IMR-90 (cell line): ENCODE results near the gene GMNC. TPM values are rescaled to one million over a fixed set of nuclear protein-coding genes. Genes with fewer than 3 reads are reported as not detected.

ENCODE experiments used
- ATAC-seq: fragments of 200-7000 bp; cut with Tn5 transposase; 2 replicates; pipeline ENCODE4 v1.9.1; 2020; ENCODE audit warnings: low read depth, mild to moderate bottlenecking, moderate library complexity
- BruUV-seq: library from RNA; stranded (reverse); fragments of 400-500 nt; replicated peaks from 2 replicates; lab custom pipeline; 2021; lab: Mats Ljungman, UMichigan
- CTCF ChIA-PET: fragments of 300-600 bp; formaldehyde crosslinking; extraction: SDS; loops from one replicate; lab custom pipeline; 2021; ENCODE audit warnings: antibody characterized with exemption; lab: Yijun Ruan, JAX
- POLR2A ChIA-PET: fragments of 300-600 bp; sonication (Branson Sonifier 250); formaldehyde crosslinking; loops from one replicate; lab custom pipeline; 2022; ENCODE audit warnings: antibody characterized with exemption; ENCODE audit not compliant: unreplicated experiment; lab: Charles Lee
- DNase-seq: peaks from one replicate; pipeline ENCODE4 v3.0.0; 2013
- H2AFZ ChIP-seq: replicated peaks from 2 replicates; pipeline ENCODE3; 2013; ENCODE audit warnings: low read length, mild to moderate bottlenecking; ENCODE audit not compliant: poor library complexity
- H2AK5ac ChIP-seq: 2 replicates; pipeline ENCODE4 v1.6.1; 2013; ENCODE audit warnings: low read depth, low read length, inconsistent platforms
- H2AK9ac ChIP-seq: replicated peaks from 2 replicates; pipeline ENCODE3; 2013; ENCODE audit warnings: mild to moderate bottlenecking, low read depth, low read length, moderate library complexity; ENCODE audit not compliant: poor library complexity
- H2BK120ac ChIP-seq: 2 replicates; pipeline ENCODE4 v1.6.1; 2013; ENCODE audit warnings: low read depth, low read length, inconsistent platforms
- H2BK15ac ChIP-seq: 3 replicates; pipeline ENCODE4 v1.6.1; 2013; ENCODE audit warnings: low read depth, low read length, inconsistent platforms
- H2BK20ac ChIP-seq: 2 replicates; pipeline ENCODE4 v1.6.1; 2013; ENCODE audit warnings: low read depth, mild to moderate bottlenecking, inconsistent platforms, low read length, moderate library complexity
- H2BK5ac ChIP-seq: 2 replicates; pipeline ENCODE4 v1.6.1; 2013; ENCODE audit warnings: mild to moderate bottlenecking, low read depth, low read length, inconsistent platforms; ENCODE audit not compliant: poor library complexity, severe bottlenecking
- H3K14ac ChIP-seq: replicated peaks from 2 replicates; pipeline ENCODE4 v1.6.1; 2013; ENCODE audit warnings: low read depth, low read length, inconsistent platforms
- H3K18ac ChIP-seq: 2 replicates; pipeline ENCODE4 v1.6.1; 2013; ENCODE audit warnings: low read depth, low read length, control low read depth
- H3K23ac ChIP-seq: 2 replicates; pipeline ENCODE4 v1.6.1; 2013; ENCODE audit warnings: low read depth, low read length, inconsistent platforms
- H3K27ac ChIP-seq: 2 replicates; pipeline ENCODE4 v1.5.1; 2013; ENCODE audit warnings: mild to moderate bottlenecking, control low read depth, low read length; ENCODE audit not compliant: insufficient read depth
- H3K27me3 ChIP-seq: 2 replicates; pipeline ENCODE4 v1.6.1; 2013; ENCODE audit warnings: low read length; ENCODE audit not compliant: control insufficient read depth, insufficient read depth
- H3K36me3 ChIP-seq: 2 replicates; pipeline ENCODE4 v1.6.1; 2013; ENCODE audit warnings: low read length, mixed read lengths; ENCODE audit not compliant: control insufficient read depth, insufficient read depth
- H3K4ac ChIP-seq: 2 replicates; pipeline ENCODE4 v1.6.1; 2013; ENCODE audit warnings: low read depth, low read length, inconsistent platforms
- H3K4me1 ChIP-seq: 2 replicates; pipeline ENCODE4 v1.6.1; 2013; ENCODE audit warnings: low read length, mixed read lengths; ENCODE audit not compliant: control insufficient read depth, insufficient read depth
- H3K4me2 ChIP-seq: 2 replicates; pipeline ENCODE4 v1.6.1; 2013; ENCODE audit warnings: low read depth, mild to moderate bottlenecking, control low read depth, low read length, moderate library complexity
- H3K4me3 ChIP-seq: 2 replicates; pipeline ENCODE4 v1.5.1; 2013; ENCODE audit warnings: low read depth, mild to moderate bottlenecking, control low read depth, low read length, moderate library complexity; ENCODE audit not compliant: insufficient read depth
- H3K56ac ChIP-seq: 2 replicates; pipeline ENCODE4 v1.6.1; 2013; ENCODE audit warnings: low read length, inconsistent platforms; ENCODE audit not compliant: insufficient read depth; ENCODE audit errors: extremely low read depth
- H3K79me1 ChIP-seq, 2 experiments: 2 replicates each; pipeline ENCODE4 v1.6.1; 2013; ENCODE audit warnings: low read length in 2 of 2, inconsistent platforms in 1 of 2, low read depth in 1 of 2
- H3K9ac ChIP-seq: 2 replicates; pipeline ENCODE4 v1.6.1; 2013; ENCODE audit warnings: low read depth, low read length, control low read depth
- H3K9me1 ChIP-seq: 2 replicates; pipeline ENCODE4 v1.6.1; 2013; ENCODE audit warnings: low read length, inconsistent platforms; ENCODE audit not compliant: insufficient read depth
- H3K9me3 ChIP-seq: 2 replicates; pipeline ENCODE4 v1.6.1; 2013; ENCODE audit warnings: low read length; ENCODE audit not compliant: control insufficient read depth, insufficient read depth
- H4K20me1 ChIP-seq: 2 replicates; pipeline ENCODE4 v1.6.1; 2013; ENCODE audit warnings: low read length, inconsistent platforms; ENCODE audit not compliant: insufficient read depth
- H4K5ac ChIP-seq: 2 replicates; pipeline ENCODE4 v1.6.1; 2013; ENCODE audit warnings: mild to moderate bottlenecking, low read depth, low read length, control low read depth
- H4K8ac ChIP-seq, 2 experiments: 2 replicates each; pipeline ENCODE4 v1.6.1; 2013; ENCODE audit warnings: low read depth in 2 of 2, low read length in 2 of 2, control low read depth in 1 of 2, inconsistent platforms in 1 of 2
- H4K91ac ChIP-seq: 2 replicates; pipeline ENCODE4 v1.6.1; 2013; ENCODE audit warnings: low read depth, low read length, inconsistent platforms; ENCODE audit not compliant: insufficient read depth
- BHLHE40 ChIP-seq: fragments of 150-350 bp; IDR thresholded peaks from 2 replicates; pipeline ENCODE4 v1.6.1; 2016; ENCODE audit warnings: mild to moderate bottlenecking, low read depth, low read length
- CEBPB ChIP-seq: IDR thresholded peaks from 2 replicates; pipeline ENCODE4 v1.6.1; 2012; ENCODE audit warnings: low read depth, low read length, improper control_type of control experiment
- CHD1 ChIP-seq: IDR thresholded peaks from 2 replicates; pipeline ENCODE4 v1.6.1; 2012; ENCODE audit warnings: low read depth, low read length, improper control_type of control experiment
- CTCF ChIP-seq: conservative IDR thresholded peaks from 2 replicates; pipeline ENCODE4 v1.5.1; 2012; ENCODE audit warnings: mild to moderate bottlenecking, low read depth, low read length, improper control_type of control experiment
- ELK1 ChIP-seq: fragments of 150-350 bp; IDR thresholded peaks from 2 replicates; pipeline ENCODE4 v1.6.1; 2016; ENCODE audit warnings: low read depth, mild to moderate bottlenecking, low read length, moderate library complexity, borderline replicate concordance
- FOS ChIP-seq: fragments of 150-350 bp; IDR thresholded peaks from 2 replicates; pipeline ENCODE4 v1.6.1; 2016; ENCODE audit warnings: low read depth, low read length
- MAFK ChIP-seq: IDR thresholded peaks from 2 replicates; pipeline ENCODE4 v1.6.1; 2012; ENCODE audit warnings: low read depth, low read length, improper control_type of control experiment
- MAZ ChIP-seq: IDR thresholded peaks from 2 replicates; pipeline ENCODE4 v1.6.1; 2012; ENCODE audit warnings: low read depth, mild to moderate bottlenecking, low read length, improper control_type of control experiment, moderate library complexity, borderline replicate concordance
- MXI1 ChIP-seq: IDR thresholded peaks from 2 replicates; pipeline ENCODE4 v1.6.1; 2012; ENCODE audit warnings: low read depth, mild to moderate bottlenecking, low read length, moderate library complexity, borderline replicate concordance
- POLR2A ChIP-seq: IDR thresholded peaks from 2 replicates; pipeline ENCODE4 v1.6.1; 2012; ENCODE audit warnings: mild to moderate bottlenecking, low read depth, low read length
- RCOR1 ChIP-seq: IDR thresholded peaks from 2 replicates; pipeline ENCODE4 v1.6.1; 2012; ENCODE audit warnings: mild to moderate bottlenecking, low read length, improper control_type of control experiment; ENCODE audit not compliant: insufficient replicate concordance
- RFX5 ChIP-seq: IDR thresholded peaks from 2 replicates; pipeline ENCODE4 v1.8.0; 2012; ENCODE audit warnings: low read depth, mild to moderate bottlenecking, low read length, moderate library complexity
- SMC3 ChIP-seq: fragments of 150-350 bp; IDR thresholded peaks from 2 replicates; pipeline ENCODE4 v1.6.1; 2016; ENCODE audit warnings: low read depth, mild to moderate bottlenecking, antibody characterized with exemption, low read length, moderate library complexity
- USF2 ChIP-seq: fragments of 150-350 bp; IDR thresholded peaks from 2 replicates; pipeline ENCODE4 v1.6.1; 2017; ENCODE audit warnings: mild to moderate bottlenecking, antibody characterized with exemption, low read length, low read depth
- WGBS, 2 experiments: methylation state at CpG; one replicate each; pipeline versions ENCODE4 v1.1.5 to v1.1.7; 2013; ENCODE audit warnings: missing lambda C conversion rate in 2 of 2; ENCODE audit not compliant: insufficient read length in 1 of 2; ENCODE audit errors: extremely low coverage in 2 of 2; 5-methylcytosine and 5-hydroxymethylcytosine counted together
- dilution Hi-C: fragments of 300-500 bp; cut with HindIII; formaldehyde crosslinking; loops from one replicate; pipeline ENCODE4 v1.14.3; 2018; ENCODE audit warnings: low sequenced_read_pairs; ENCODE audit not compliant: unreplicated experiment
- in situ Hi-C: fragments of 300-500 bp; cut with MboI; formaldehyde crosslinking; loops from 3 replicates; pipeline ENCODE4 v1.14.3; 2019; ENCODE audit warnings: low sequenced_read_pairs, inconsistent platforms, mixed read lengths
- intact Hi-C: fragments of 100-400 bp; cut with micrococcal nuclease; formaldehyde crosslinking; loops from 2 replicates; pipeline ENCODE4 v1.10.0; 2022
- polyA plus RNA-seq, 3 experiments: library from polyadenylated mRNA; depleted of rRNA; stranded (reverse); fragments of >200 nt; gene quantifications; 2 replicates each; pipeline ENCODE4 v1.2.3, GENCODE V29; 2012; ENCODE audit warnings: low replicate concordance in 1 of 3
- total RNA-seq: library from RNA; depleted of rRNA; stranded (reverse); fragments of >200 nt; gene quantifications from 2 replicates; pipeline ENCODE4 v1.2.3, GENCODE V29; 2012

The GMNC gene
- total and polyA plus RNA-seq, 2 of the 4 experiments (the other 2 are of a cell fraction): 0.15 to 0.18 TPM

- Histone ChIP-seq H3K14ac (no peak overlapping the region), H2AFZ (no peak overlapping the region)
- BruUV-seq: no TSS peak
Observed at GRCh38 chr3:190860521-190860920, 2.0 kb downstream of the GMNC start.

More at GRCh38 chr3:190860521-190860920, 2.0 kb downstream of the GMNC start:
- H3K9me3 ChIP-seq: no peaks in the 10 kb centered on the region
- H3K27ac ChIP-seq: no peak overlapping the region
- H3K56ac ChIP-seq: no peak overlapping the region
- H2AK9ac ChIP-seq: no peak overlapping the region
- in situ Hi-C loops (no loop called here), dilution Hi-C loops (no loop called here), intact Hi-C loops (no loop called here)
- no peak overlapping the region for H3K4me2 ChIP-seq
- H3K79me1 ChIP-seq: no peaks in the 10 kb centered on the region
- H4K91ac ChIP-seq: no peak overlapping the region
- no peak overlapping the region for H4K8ac ChIP-seq
- H2BK15ac ChIP-seq: no peak overlapping the region
- ATAC-seq (no peak), DNase-seq (no peak)
- no peak overlapping the region for H2BK20ac ChIP-seq
- H4K5ac ChIP-seq: no peak overlapping the region
- no peak overlapping the region for H3K9ac ChIP-seq
- H2BK5ac ChIP-seq: no peak overlapping the region
- H3K4me3 ChIP-seq: no peak overlapping the region
- TF ChIP-seq POLR2A: no peak
- TF ChIP-seq CHD1: no peak
- TF ChIP-seq SMC3: no peak
- TF ChIP-seq BHLHE40: no peak
- no peak for TF ChIP-seq ELK1
- no peak for TF ChIP-seq MAZ
- no peak for TF ChIP-seq MXI1
- TF ChIP-seq RFX5: no peak
- TF ChIP-seq CTCF: no peak
- no peak for TF ChIP-seq MAFK
- no peak for TF ChIP-seq RCOR1
- no peak for TF ChIP-seq USF2
- no peak for TF ChIP-seq CEBPB
- no peak for TF ChIP-seq FOS
- H4K20me1 ChIP-seq: no peaks in the 10 kb centered on the region
- 80% methylated on average over 1 of the region's 7 CpGs; no CpG with 5 or more reads in 1 of the 2 experiments for WGBS, 2 experiments
- H2AK5ac ChIP-seq: no peak overlapping the region
- POLR2A ChIA-PET: no interaction called here
- H3K4me1 ChIP-seq: no peaks in the 10 kb centered on the region
- H3K23ac ChIP-seq: no peak overlapping the region
- no peak overlapping the region for H2BK120ac ChIP-seq
- H3K36me3 ChIP-seq: no peaks in the 10 kb centered on the region
- H3K9me1 ChIP-seq: peaks cover 2% of the 10 kb centered on the region; the same call in 1 of the 2 replicates
- H3K18ac ChIP-seq: no peak overlapping the region
- CTCF ChIA-PET: interaction anchor here (0.6 kb wide), 1 partner anchor 38 kb away, joined by 3 read pairs; no protein-coding TSS in a partner anchor
- H3K4ac ChIP-seq: no peak overlapping the region
- peaks cover 4% of the 10 kb centered on the region for H3K27me3 ChIP-seq
